ENCODE data around the gene STK32B. TPM values are rescaled to one million over a fixed set of nuclear protein-coding genes. Genes with fewer than 3 reads are reported as not detected.

Gene STK32B
- total and polyA plus RNA-seq, 2 of the 4 experiments (the other 2 are of a cell fraction): 5.5 to 6.3 TPM

DNA sequence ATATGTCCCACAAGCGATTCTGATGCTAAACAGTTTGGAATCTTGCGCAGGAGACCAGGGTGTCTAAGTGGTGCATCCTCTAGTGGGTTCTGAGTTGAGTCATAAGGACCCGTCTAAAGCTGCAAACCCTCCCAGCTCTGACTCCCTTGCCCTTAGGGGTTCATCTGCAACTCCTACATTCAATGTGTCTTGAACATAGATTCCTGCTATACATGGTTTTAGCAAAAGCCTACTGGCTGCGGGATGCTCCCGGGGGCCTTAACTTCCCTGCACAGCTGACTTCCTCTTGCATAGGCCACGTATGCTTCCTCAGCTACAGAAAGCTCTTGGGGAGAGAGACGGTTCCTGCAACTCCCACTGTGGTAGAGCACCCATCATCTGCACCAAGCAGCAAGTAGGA is 420.4 kb downstream of the STK32B start:
- Histone ChIP-seq H3K56ac (ENCODE audit: extremely low read depth, insufficient read depth, low read length) (no peak overlapping the region), H3K36me3 (ENCODE audit: control insufficient read depth, insufficient read depth, low read length) (peaks cover 5% of the 10 kb centered on the region), H2BK5ac (ENCODE audit: low read depth, low read length, poor library complexity, severe bottlenecking) (no peak overlapping the region), H3K4me2 (ENCODE audit: low read depth, low read length) (no peak overlapping the region), H2BK120ac (ENCODE audit: low read depth, low read length) (no peak overlapping the region), H3K4me1 (ENCODE audit: control insufficient read depth, insufficient read depth, low read length) (peaks cover 7% of the 10 kb centered on the region; the same call in 1 of the 2 replicates), H2AFZ (replicated peaks; ENCODE audit: low read length, poor library complexity) (no peak overlapping the region), H4K8ac (ENCODE audit: low read depth in 2 of 2, low read length in 2 of 2) (no peak overlapping the region), H3K27ac (ENCODE audit: insufficient read depth, low read length) (no peak overlapping the region), H2AK5ac (ENCODE audit: low read depth, low read length) (no peak overlapping the region), H3K9me1 (ENCODE audit: insufficient read depth, low read length) (no peaks in the 10 kb centered on the region; the same call in 1 of the 2 replicates), H3K9ac (ENCODE audit: low read depth, low read length) (no peak overlapping the region), H3K4ac (ENCODE audit: low read depth, low read length) (no peak overlapping the region), H4K20me1 (ENCODE audit: insufficient read depth, low read length) (no peaks in the 10 kb centered on the region), H4K5ac (ENCODE audit: low read depth, low read length) (no peak overlapping the region), H4K91ac (ENCODE audit: insufficient read depth, low read depth, low read length) (no peak overlapping the region), H3K14ac (replicated peaks; ENCODE audit: low read depth, low read length) (no peak overlapping the region), H3K18ac (ENCODE audit: low read depth, low read length) (no peak overlapping the region), H2BK20ac (ENCODE audit: low read depth, low read length) (no peak overlapping the region), H3K4me3 (ENCODE audit: insufficient read depth, low read depth, low read length) (no peak overlapping the region), H3K79me1 (ENCODE audit: low read depth in 1 of 2, low read length in 2 of 2) (no peaks in the 10 kb centered on the region), H2BK15ac (ENCODE audit: low read depth, low read length) (no peak overlapping the region), H3K23ac (ENCODE audit: low read depth, low read length) (no peak overlapping the region), H2AK9ac (replicated peaks; ENCODE audit: low read depth, low read length, poor library complexity) (no peak overlapping the region), H3K27me3 (ENCODE audit: control insufficient read depth, insufficient read depth, low read length) (no peaks in the 10 kb centered on the region), H3K9me3 (ENCODE audit: control insufficient read depth, insufficient read depth, low read length) (no peaks in the 10 kb centered on the region)
- POLR2A ChIA-PET (ENCODE audit: unreplicated experiment): no interaction called here
- ATAC-seq (ENCODE audit: low read depth) (no peak), DNase-seq (no peak)
- no CpG with 5 or more reads among the region's 7 CpGs for WGBS, 2 experiments (ENCODE audit: extremely low coverage in 2 of 2, insufficient read length in 1 of 2)
- no peak for TF ChIP-seq CEBPB (IDR thresholded peaks at IDR 0.05; ENCODE audit: low read depth, low read length)
- no peak for TF ChIP-seq MXI1 (IDR thresholded peaks at IDR 0.05; ENCODE audit: borderline replicate concordance, low read depth, low read length)
- TF ChIP-seq, protein P1, sequence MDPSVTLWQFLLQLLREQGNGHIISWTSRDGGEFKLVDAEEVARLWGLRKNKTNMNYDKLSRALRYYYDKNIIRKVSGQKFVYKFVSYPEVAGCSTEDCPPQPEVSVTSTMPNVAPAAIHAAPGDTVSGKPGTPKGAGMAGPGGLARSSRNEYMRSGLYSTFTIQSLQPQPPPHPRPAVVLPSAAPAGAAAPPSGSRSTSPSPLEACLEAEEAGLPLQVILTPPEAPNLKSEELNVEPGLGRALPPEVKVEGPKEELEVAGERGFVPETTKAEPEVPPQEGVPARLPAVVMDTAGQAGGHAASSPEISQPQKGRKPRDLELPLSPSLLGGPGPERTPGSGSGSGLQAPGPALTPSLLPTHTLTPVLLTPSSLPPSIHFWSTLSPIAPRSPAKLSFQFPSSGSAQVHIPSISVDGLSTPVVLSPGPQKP (IDR thresholded peaks at IDR 0.05; ENCODE audit: borderline replicate concordance, low read depth, low read length): no peak
- TF ChIP-seq USF2 (IDR thresholded peaks at IDR 0.05; ENCODE audit: low read depth, low read length): no peak
- TF ChIP-seq MAZ (IDR thresholded peaks at IDR 0.05; ENCODE audit: borderline replicate concordance, low read depth, low read length): no peak
- no peak for TF ChIP-seq MAFK (IDR thresholded peaks at IDR 0.05; ENCODE audit: low read depth, low read length)
- no peak for TF ChIP-seq FOS (IDR thresholded peaks at IDR 0.05; ENCODE audit: low read depth, low read length)
- TF ChIP-seq RCOR1 (IDR thresholded peaks at IDR 0.05; ENCODE audit: insufficient replicate concordance, low read length): no peak
- TF ChIP-seq CHD1 (IDR thresholded peaks at IDR 0.05; ENCODE audit: low read depth, low read length): no peak
- no peak for TF ChIP-seq SMC3 (IDR thresholded peaks at IDR 0.05; ENCODE audit: low read depth, low read length)
- no peak for TF ChIP-seq BHLHE40 (IDR thresholded peaks at IDR 0.05; ENCODE audit: low read depth, low read length)
- TF ChIP-seq RFX5 (IDR thresholded peaks at IDR 0.05; ENCODE audit: low read depth, low read length): no peak
- TF ChIP-seq CTCF (conservative IDR thresholded peaks at IDR 0.05; ENCODE audit: low read depth, low read length): no peak
- TF ChIP-seq NFE2L2 (IDR thresholded peaks at IDR 0.05; ENCODE audit: low read depth, low read length): no peak
- TF ChIP-seq POLR2A (IDR thresholded peaks at IDR 0.05; ENCODE audit: low read depth, low read length): no peak
- TF ChIP-seq RAD21 (IDR thresholded peaks at IDR 0.05; ENCODE audit: low read length): no peak
- dilution Hi-C loops (cut with HindIII; ENCODE audit: low sequenced_read_pairs, unreplicated experiment): no loop called here
- in situ Hi-C loops (cut with MboI; ENCODE audit: low sequenced_read_pairs): no loop called here
- no TSS peak for BruUV-seq (replicated peaks)
- intact Hi-C loops (cut with micrococcal nuclease): no loop called here
- CTCF ChIA-PET: no interaction called here
